HG02852 (cell line): ENCODE measurements around the gene ZNF143.
A peak's percentile ranks its signal among the peaks of the same experiment; 100 is the strongest.
"Not testable (repeated sequence)": the region's sequence is repeated elsewhere in the genome, so short reads cannot be mapped to it uniquely, and the experiment has no call there.

Experiments
- ATAC-seq: cut with Tn5 transposase; IDR thresholded peaks from one replicate; pipeline ENCODE4 v1.9.1; 2021; ENCODE audit warnings: mild to moderate bottlenecking, moderate library complexity; ENCODE audit not compliant: unreplicated experiment

The ZNF143 gene

DNA sequence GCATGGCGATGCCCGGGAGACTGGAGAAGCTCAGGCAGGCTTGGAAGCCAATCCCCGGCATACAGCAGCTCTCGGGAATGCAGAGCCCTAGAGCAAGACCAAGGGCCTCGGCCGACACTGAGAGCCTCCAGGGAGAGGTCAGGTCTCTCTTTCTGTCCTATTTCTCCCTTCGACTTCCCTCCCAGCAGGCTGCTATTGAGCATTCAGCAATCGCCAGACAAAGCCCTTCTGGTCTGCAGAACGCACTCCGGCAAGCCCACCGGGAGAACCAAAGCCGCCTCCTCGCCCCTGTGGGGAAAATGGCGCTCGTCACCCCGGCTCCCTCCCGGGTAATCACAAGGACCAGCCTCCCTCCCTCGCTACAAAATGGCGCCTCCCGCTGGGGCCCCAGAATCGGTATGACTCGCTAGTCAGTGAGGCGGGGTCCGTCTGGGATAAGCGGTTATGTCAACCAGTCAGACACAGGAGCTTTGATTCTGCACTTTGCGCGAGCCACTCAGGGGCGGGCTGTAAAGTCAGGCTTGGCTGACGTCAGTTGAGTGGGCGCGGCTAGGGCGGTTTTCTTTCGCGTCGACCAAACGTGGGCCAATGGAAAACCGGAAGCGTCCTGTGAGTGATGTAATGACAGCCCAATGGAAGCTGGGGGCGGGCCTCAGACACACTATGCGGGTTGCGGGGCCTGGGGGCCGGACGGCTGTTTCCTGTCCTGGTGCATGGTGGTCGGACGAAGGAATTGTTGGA lies at the start of gene ZNF143:
ZNF143 (plus strand) TSS at position 691 of the 741 bp plus-strand sequence. CDS start 10,297 bp downstream, outside the sequence.
- peak; percentile 85 for ATAC-seq

DNA sequence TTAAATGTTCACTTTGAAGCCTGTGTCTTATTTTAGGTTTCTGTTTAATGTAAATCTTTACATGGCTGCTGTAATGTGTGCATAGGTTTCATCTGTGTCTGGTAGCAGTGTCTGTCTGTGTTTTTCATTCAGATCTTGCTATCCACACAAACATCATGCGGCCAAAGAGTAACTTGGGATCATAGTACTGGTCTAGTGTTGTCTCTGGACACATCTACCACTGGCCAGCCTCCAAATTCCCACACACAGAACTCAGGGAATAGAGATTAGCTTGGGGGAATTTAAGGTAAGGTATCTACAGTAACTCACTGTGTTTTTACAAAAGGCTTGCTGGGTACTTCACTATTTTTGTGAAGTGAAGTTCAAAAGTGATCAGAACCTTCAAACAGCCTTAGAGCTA lies 32.1 kb upstream of the ZNF143 start:
- no peak for ATAC-seq

DNA sequence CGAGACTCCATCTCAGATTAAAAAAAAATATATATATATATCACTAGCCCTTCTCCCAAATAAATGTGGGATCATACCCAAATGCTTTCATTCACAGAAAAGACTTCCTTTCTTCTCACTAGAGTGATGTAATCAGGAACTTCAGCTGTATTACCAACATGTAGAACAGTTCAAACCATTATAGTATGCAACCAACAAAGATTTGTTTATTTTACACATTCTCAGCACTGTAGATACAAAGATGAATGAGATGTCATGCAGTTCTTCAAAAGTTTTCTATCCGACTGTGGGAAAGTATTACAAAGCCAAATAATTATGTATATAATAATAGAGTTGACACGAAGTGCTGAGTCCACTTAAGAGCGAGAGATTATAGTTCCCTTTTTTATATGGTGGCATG lies 22.2 kb upstream of the ZNF143 start:
- no peak for ATAC-seq

- no peak for ATAC-seq
Observed at GRCh38 chr11:9446230-9446629, 14.6 kb upstream of the ZNF143 start.

- no peak for ATAC-seq
Observed at GRCh38 chr11:9448576-9449352, 12.0 kb upstream of the ZNF143 start.

- not testable (repeated sequence) for ATAC-seq
Observed at GRCh38 chr11:9452023-9452422, 8.8 kb upstream of the ZNF143 start.

GRCh38 chr11:9455722-9456121 lies 5.1 kb upstream of the ZNF143 start:
- no peak for ATAC-seq

GRCh38 chr11:9459667-9460321 lies 1.0 kb upstream of the ZNF143 start:
- no peak for ATAC-seq

DNA sequence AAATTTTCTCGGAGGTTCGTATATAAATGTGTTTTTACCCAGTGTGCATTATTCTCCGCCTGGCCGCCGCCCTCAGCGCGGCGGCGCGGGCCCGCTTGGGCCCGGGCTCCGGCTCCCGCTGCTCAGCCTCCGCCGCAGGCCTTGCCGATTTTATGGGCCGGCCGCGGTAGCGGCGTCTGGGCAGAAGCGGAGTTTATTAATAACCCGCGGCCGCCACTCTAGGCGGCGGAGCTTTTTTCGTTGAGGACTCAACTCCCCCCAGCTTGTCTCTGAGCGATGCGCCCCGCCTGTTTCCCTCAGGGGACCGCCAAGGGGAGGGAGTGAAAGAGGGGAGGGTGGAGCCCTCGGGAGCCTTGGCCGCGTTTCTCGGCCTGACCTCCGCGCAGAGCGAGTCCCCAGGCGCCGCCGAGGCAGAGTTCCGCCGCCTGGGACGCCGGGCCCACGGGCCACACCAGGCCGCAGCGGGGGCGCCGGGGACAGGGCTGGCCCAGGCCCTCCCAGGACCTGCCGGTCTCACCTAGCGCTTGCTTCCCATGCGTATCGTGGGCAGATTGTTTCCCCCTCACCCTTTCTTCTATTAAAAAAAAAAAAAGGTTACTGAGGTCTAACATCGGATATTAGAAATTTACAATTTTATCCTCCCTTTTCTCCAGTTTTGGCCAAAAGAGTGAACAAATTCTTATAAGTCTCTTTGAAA lies 399 bp downstream of the ZNF143 start:
- peak; percentile 54 for ATAC-seq

GRCh38 chr11:9461760-9462134 lies 935 bp downstream of the ZNF143 start:
- ATAC-seq = no peak

DNA sequence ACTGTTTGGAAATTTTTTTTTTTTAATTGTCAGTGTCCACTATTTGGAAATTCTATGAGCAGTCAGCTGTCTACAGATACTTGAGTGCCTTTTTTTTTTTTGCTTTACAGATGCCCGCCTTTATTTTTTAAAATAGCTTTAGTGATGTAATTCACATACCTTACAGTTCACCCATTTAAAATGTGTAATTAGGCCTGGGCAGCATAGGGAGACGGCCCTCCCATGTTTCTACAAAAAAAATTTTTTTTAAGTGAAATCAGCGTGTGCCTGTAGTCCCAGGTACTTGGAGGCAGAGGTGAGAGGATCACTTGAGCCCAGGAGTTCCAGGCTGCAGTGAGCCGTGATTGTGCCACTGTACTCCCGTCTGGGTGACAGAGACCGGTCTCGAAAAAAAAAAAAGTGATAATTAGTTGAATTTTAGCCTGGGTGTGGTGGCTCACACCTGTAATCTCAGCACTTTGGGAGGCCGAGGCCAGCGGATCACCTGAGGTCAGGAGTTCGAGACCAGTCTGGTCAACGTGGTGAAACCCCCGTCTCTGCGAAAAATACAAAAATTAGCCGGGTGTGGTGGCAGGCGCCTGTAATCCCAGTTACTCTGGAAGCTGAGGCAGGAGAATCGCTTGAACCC lies 1.5 kb downstream of the ZNF143 start:
- ATAC-seq = no peak

DNA sequence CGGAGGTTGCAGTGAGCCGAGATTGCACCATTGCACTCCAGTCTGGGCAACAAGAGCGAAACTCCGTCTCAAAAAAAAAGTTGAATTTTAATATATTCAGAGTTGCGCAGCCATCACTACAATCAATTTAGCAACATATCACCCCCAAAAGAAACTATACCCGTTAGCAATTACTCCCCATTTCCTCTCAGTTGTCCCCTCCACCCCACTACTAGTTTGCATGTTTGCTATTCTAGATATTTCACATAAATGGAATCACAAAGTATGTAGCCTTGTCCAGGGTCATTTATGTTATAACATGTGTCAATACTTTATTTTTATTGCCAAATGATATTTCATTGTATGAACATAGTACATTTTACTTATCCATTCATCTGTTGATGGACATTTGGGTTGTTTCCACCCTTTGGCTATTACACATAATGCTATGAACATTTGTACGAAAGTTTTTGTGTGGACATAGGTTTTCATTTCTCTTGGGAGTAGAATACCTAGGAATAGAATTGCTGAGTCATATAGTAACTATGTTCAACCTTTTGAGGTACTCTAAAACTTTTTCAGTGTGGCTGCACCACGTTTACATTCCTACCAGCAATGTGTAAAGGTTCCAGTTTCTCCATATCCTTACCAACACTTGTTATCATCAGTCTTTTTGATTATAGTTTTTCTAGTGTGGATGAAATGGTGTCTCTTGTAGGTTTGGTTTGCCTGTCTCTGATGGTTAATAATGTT lies 2.2 kb downstream of the ZNF143 start:
- ATAC-seq = no peak

GRCh38 chr11:9470765-9471164 lies 10.0 kb downstream of the ZNF143 start:
- ATAC-seq = no peak

DNA sequence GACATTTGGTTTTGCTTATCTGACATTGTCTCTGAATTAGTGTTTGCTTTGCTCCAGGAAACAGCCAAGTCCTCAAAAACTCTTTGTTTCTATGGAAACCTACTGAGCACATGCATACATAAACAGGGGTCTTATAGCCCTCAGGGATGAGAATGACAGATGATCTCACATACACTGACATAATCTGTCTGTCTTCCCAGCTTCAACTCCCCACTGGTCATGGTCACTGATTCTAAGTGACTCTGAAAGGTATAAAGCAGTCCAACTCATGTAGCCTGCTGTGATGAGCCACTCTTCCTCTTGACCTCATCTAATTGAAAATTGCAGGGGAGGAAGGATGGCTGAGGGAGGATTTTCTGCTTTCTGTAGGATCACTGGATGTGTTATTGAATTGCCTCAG lies 12.6 kb downstream of the ZNF143 start:
- ATAC-seq = no peak

DNA sequence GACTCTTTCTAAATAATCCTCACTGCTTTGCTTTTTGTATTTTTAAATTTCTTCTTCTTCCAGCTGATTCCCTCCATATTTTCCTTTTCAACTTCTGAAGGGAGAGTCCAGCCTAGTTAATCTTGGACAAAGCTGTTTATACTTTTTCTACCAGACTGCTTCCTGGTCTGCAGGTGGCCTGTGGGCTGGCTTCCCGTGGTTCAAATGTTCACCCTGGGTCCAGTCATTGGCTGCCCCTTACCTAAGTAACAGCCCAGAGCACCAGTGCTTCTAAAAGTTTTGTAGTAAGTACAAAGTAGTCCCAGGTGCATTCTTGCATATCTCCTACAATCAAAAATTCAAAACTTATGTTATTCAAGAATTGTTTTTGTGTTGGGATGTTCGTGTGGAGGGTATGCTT lies 19.1 kb downstream of the ZNF143 start:
- ATAC-seq = no peak

- no peak for ATAC-seq
Observed at GRCh38 chr11:9489080-9489765, 28.4 kb downstream of the ZNF143 start.

- ATAC-seq = no peak
Observed at GRCh38 chr11:9490376-9490775, 29.6 kb downstream of the ZNF143 start.

DNA sequence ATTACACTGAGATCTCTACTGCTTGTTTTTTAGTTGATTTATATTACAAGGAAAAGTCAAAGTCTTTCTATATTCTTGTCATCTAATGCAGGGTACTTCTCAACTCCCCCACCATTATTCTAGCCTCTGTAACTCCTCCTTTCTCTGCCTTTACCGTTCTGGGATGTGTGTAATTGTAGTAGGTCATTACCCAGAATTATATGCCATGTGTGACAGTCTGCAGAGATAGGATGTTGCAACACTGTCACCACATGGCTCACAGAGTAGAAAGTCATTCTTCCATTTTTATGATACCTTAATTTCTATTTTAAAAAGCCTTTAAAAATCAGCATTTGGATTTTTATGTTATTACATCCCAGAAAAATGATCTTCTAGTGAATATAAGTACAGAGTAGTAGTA lies 32.7 kb downstream of the ZNF143 start:
- ATAC-seq = no peak

DNA sequence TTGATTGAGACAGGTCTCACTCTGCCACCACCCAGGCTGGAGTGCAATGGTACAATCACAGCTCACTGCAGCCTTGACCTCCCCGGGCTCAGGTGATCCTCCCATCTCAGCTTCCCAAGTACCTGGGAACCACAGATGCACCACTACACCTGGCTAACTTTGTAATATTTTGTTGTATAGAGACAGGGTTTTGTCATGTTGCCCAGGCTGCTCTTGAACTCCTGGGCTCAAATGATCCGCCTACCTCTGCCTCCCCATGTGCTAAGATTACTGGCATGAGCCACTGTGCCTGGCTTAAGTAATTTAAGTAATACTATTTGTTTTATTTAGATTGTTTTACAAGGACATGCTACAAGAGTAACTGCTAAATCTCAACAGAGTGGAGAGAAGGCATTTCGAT lies 33.5 kb downstream of the ZNF143 start:
- no peak for ATAC-seq
